ENCODE measurements around the gene DYSF.

The DYSF gene

DNA sequence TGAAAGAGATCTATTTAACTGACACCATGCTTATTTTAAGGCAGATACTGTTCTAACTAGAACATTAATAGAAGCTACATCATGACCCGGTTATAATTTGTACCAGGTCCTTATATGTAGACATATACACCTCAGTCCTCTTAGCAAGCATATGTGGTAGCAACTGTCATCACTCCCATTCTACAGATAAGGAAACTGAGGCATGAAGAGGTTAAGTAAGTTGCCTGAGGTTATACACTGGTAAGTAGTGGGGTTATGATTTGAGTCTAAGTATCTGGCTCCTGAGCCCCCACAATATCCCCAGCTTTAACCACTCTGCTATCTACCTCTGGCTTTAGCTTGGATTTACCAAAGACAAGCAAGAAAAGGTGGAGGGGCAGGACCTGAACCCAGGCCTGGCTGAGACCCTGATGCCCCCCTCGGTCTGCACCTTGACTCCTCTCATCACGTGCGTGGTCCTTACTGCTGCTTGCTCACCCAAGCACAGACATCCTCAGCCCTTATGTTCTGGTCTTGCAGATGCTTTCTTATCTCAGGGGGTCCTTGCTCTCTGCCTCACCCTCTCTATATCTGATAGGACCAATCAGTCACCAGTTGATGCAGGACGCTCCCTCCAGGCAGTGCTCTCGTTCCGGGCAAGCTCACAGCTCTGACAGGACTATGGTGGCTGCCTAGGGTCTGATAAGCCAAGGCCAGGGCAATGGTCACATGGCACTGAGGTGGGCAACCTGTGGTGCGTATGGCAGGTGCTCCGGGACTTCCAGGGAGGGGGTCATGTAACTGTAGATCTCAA lies 4.0 kb downstream of the DYSF start:
- DNase-seq: no peak

- DNase-seq: no peak
Measured at GRCh38 chr2:71457923-71458322, 4.6 kb downstream of the DYSF start.

GRCh38 chr2:71458413-71459083 lies 5.2 kb downstream of the DYSF start:
- no peak for DNase-seq

GRCh38 chr2:71459084-71459431 lies 5.7 kb downstream of the DYSF start:
- DNase-seq: no peak

- DNase-seq: no peak
Measured at GRCh38 chr2:71460056-71460455, 6.7 kb downstream of the DYSF start.

DNA sequence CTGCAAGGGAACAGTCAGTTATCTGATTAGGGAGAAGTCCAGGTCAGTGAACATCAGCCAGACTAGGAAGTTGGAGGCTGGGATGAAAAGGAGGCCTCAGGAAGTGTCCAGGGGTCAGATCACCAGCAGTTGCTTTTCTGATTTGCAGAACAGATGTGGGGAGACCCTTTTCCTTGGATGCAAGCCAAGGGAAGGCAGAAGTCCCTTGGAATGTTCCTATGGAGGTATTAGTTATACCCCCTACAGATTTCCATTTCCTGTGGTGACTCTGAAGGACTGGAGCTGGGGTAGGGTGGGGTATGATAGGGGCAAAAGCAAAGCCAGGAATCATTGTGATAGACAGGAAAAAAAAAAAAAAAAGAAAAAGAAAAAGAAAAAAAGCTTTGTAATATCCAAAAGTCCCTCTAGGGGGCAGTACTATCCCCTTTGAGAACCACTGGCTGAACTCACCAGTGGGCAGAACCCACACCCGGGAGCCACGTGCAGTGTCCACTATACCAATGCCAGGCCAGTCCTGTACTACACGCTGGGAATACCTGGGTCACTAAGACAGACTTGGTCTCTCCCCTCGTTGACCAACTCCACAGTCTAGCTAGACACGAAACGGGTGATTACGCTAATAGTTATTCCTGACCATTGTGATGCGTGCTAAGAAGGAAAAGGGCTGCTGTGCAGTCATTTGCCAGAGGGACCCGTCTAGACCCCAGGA lies 7.4 kb downstream of the DYSF start:
- no peak for DNase-seq

- no peak for DNase-seq
Measured at GRCh38 chr2:71461304-71461671, 7.9 kb downstream of the DYSF start.

DNA sequence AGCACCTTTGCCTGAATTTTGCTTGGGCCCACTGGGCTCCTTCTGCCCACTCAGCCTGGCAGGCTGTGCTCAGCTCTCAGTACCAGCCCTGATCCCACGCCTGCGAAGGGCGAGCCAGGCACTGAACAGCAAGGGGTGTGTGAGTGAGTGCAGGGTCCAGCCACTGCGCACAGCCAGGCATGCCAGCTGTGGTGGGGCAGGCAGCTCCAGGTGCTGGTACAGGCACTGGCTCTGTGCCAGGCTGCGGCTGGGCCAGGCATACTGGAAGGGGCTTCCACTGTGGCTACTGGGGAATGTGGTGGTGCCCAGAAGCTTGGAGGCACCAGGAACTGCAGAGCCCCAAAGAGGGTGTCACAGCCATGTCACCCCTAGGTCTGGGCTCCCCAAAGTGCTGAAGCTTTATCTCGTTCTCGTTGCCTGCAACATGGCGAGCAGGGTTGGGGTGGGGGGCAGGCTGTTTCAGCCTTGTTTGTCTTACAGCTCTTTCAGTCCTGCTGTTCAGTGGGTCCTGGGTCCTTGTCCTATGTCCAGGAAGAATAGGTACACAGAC lies 8.8 kb downstream of the DYSF start:
- no peak for DNase-seq

- no peak for DNase-seq
Measured at GRCh38 chr2:71462641-71463341, 9.4 kb downstream of the DYSF start.

- no peak for DNase-seq
Measured at GRCh38 chr2:71463342-71463654, 9.9 kb downstream of the DYSF start.

DNA sequence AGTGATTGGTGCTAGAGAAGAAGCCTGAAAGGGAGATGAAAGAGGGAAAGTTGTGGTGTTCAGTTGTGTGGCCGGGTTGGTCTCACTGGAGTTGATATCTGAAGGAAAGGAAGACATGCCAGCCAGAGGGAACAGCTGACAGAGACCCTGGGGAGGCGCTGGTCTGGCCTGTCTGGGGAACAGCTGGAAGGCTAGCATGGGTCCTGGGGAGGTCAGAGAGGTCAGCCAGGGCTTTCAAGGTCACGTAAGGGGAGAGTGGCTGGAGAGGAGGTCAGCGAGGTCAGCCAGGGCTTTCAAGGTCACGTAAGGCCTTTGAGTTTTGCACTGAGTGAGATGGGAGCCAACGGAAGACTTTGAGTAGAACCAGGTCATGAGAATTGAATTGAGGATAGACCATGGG lies 11.0 kb downstream of the DYSF start:
- no peak for DNase-seq

- DNase-seq: no peak
Measured at GRCh38 chr2:71465356-71465755, 12.0 kb downstream of the DYSF start.

DNA sequence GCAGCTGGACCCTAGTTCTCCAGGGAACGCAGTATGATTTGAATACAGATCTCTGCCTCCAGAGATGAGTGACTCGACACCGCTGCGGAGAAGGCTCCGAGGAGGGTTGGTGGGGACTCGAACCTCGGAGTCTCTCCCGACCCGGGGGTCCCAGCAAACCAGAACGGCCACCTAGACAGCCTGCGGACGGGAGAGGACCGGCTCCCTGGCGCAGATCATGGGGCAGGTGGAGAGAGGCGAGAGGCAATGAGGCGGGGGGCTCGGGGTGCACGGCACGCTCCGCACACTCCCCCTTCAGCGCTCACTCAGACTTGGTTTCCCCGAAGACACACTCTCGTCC lies 12.6 kb downstream of the DYSF start:
- DNase-seq: no peak

DNA sequence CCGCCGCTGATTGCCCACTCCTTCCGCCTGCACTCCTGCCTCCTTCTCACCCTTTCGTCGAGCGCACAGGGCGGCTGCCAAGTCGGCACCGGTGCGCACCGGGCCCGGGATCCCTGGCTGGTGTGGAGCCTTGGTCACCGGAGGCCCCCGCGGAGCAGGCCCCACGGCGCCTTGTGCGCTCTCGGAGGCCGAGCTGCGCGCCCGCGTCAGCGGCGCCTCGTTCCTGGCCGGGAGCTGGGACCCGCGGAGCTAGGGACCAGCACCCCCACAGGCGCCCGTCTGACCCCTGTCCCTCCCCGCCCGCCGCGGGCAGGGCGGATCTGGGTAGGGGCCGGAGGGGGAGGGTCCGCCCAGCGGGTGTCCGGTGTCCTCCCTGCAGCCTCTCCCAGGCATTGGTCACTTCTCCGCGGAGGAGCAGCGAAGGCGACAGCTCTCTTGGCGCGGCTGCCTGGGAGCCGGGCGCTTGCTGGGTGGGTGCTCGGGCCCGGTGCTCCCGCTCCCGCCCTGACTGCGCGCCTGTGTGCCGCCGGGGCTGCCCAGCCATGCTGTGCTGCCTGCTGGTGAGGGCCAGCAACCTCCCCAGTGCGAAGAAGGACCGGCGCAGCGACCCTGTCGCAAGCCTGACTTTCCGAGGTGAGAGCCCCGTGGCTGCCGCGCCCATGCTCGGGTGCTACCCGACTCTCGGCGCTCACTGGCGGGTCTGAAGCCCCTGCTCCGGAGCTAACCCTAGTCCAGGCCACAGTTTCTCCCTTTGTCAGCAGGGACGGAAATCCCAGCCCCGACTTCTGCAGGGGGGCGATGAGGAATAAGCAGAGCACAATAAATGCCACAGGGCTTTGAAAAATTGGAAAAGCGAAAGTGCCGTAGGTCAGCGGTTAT lies 13.2 kb downstream of the DYSF start:
- DNase-seq: no peak

- DNase-seq: no peak
Measured at GRCh38 chr2:71467180-71467815, 13.9 kb downstream of the DYSF start.

DNA sequence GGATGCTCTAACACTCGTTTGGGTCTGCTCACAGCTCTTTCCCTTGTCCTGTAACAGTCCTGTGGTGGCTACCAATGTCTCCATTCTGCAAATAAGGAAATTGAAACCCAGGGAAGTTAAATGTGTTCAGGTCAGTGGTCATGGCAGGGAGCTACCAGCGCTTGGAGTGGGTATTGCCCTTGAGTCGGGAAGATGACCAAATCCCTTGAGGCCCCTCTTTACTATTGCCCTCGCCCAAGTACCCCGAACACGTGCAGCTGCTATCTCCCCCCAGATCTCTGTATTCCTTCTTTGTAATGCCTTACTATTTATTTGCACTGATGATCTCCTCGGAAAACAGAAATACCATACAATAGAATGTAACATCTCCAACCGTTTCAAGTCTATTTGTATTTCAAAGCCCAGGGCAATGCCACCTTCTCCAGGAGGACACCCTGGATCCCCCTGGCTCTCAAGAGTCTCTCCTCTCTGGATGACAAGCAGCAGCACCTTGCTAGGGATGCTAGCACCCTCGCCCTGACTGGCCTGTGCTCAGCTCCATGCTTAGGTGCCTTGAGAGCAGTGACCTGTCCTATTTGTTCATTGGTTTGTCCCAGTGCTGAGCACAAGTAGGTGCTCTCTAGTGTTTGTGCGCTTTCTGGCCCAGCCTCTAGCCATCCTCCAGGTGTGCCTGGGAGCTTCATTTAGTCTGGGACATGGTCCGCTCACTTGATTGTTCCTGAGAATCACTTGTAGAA lies 15.1 kb downstream of the DYSF start:
- no peak for DNase-seq

DNA sequence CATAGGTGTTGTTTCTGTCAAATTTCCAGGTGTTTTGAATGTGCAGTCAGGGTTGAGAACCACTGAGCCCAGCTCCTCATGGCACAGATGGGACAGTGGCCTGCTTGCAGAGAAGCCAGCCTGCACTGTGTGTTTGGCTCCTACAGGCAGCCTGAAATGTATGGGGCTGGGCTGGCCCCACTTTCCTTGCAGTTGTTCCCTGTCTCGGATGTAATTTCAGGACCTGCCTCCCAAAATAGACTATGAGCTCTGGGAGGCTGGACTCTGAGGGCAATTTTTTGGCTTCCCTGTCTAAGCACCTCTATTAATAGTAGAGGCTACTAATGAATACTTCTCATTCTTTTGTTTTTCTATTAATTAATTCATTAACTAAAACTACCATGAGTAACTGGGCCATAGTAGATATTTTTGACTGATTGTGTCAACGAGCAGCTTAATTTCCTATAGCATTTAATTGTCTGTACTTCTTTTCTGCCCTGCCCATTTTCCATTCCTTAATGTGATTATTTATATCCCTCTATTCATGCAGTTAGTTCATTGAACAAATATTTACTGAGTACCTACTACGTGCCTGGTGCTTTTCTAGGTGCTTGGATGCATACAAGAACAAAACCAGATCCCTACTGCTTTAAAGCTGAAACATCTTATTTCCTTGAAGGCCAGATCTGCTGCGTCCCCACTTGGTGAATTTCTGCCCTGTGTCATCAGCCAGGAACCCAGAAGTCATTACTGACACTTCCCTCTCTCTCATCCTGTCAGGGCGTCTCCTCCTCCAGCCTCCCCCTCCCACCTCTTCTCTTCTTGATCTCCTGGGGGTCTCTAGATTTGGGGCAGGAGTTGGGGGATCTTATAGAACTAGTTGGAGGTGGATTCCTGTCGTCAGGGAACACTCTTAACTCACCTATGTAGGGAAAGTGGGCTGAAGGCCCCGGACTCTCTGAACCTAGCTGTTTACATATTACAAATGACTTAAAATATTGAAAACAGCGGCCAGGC lies 16.3 kb downstream of the DYSF start:
- no peak for DNase-seq

GRCh38 chr2:71471276-71471675 lies 17.9 kb downstream of the DYSF start:
- no peak for DNase-seq

GRCh38 chr2:71472019-71472418 lies 18.7 kb downstream of the DYSF start:
- no peak for DNase-seq
